Natural killer cell (primary cell): ENCODE data around the gene PAN2. TPM values are rescaled to one million over a fixed set of nuclear protein-coding genes. Genes with fewer than 3 reads are reported as not detected.
"Not testable (repeated sequence)": the region's sequence is repeated elsewhere in the genome, so short reads cannot be mapped to it uniquely, and the experiment has no call there.

Experiments
- ATAC-seq, 3 donors: fragments of 150-1000 bp in 2 of 3; fragments of 200-7000 bp in 1 of 3; cut with Tn5 transposase; 1 replicate in 1 of 3; 2 replicates in 2 of 3; pipeline ENCODE4 v1.10.0; 2021; ENCODE audit warnings: mild to moderate bottlenecking in 2 of 3, moderate library complexity in 2 of 3
- DNase-seq, 2 donors: peaks; one replicate each; pipeline versions ENCODE4 v3.0.0 to v3.0.0-alpha.2; 2013 to 2021; ENCODE audit warnings: mixed read lengths in 1 of 2
- H3K27ac ChIP-seq: one replicate; pipeline ENCODE4 v1.5.1; 2013; ENCODE audit warnings: mild to moderate bottlenecking, low read length
- H3K27me3 ChIP-seq: one replicate; pipeline ENCODE4 v1.6.1; 2013; ENCODE audit warnings: low read length; ENCODE audit not compliant: control insufficient read depth, insufficient read depth
- H3K36me3 ChIP-seq: one replicate; pipeline ENCODE4 v1.6.1; 2013; ENCODE audit warnings: low read length; ENCODE audit not compliant: control insufficient read depth, insufficient read depth
- H3K4me1 ChIP-seq: one replicate; pipeline ENCODE4 v1.6.1; 2013; ENCODE audit warnings: low read length; ENCODE audit not compliant: control insufficient read depth, insufficient read depth
- H3K4me3 ChIP-seq: one replicate; pipeline ENCODE4 v1.5.1; 2013; ENCODE audit warnings: low read length
- H3K9me3 ChIP-seq: one replicate; pipeline ENCODE4 v1.6.1; 2013; ENCODE audit warnings: low read length; ENCODE audit not compliant: control insufficient read depth, insufficient read depth
- H3K27ac Mint-ChIP-seq, 2 donors: one replicate each; pipeline ENCODE4 v1.8.0; 2022; ENCODE audit warnings: mild to moderate bottlenecking in 2 of 2, mixed read lengths in 2 of 2, moderate library complexity in 1 of 2
- H3K27me3 Mint-ChIP-seq, 2 donors: one replicate each; pipeline ENCODE4 v1.8.0; 2022; ENCODE audit warnings: low read depth in 2 of 2, mixed read lengths in 2 of 2
- H3K36me3 Mint-ChIP-seq: one replicate; pipeline ENCODE4 v1.8.0; 2022; ENCODE audit warnings: mixed read lengths
- H3K4me1 Mint-ChIP-seq, 2 donors: one replicate each; pipeline ENCODE4 v1.8.0; 2022; ENCODE audit warnings: mixed read lengths in 2 of 2
- H3K4me3 Mint-ChIP-seq: one replicate; pipeline ENCODE4 v1.8.0; 2022; ENCODE audit warnings: mild to moderate bottlenecking, moderate library complexity, mixed read lengths
- H3K9me3 Mint-ChIP-seq, 2 donors: one replicate each; pipeline ENCODE4 v1.8.0; 2022; ENCODE audit warnings: mixed read lengths in 2 of 2
- WGBS: methylation state at CpG from one replicate; pipeline ENCODE4 v1.1.7; 2013; ENCODE audit warnings: missing lambda C conversion rate; ENCODE audit not compliant: insufficient coverage; 5-methylcytosine and 5-hydroxymethylcytosine counted together
- intact Hi-C: fragments of 100-400 bp; cut with micrococcal nuclease; formaldehyde crosslinking; loops from one replicate; pipeline ENCODE4 v1.14.2; 2022
- total RNA-seq, 4 donors: library from RNA; stranded (reverse); fragments of 120-200 nt in 1 of 4; gene quantifications; one replicate each; pipeline versions ENCODE4 v1.2.3 to v1.2.4, GENCODE V29; 2013 to 2022
- TF ChIP-seq, protein P1 (sequence below): fragments of 200-600 bp; IDR thresholded peaks from one replicate; pipeline ENCODE4 v1.8.0; 2022; ENCODE audit warnings: antibody characterized with exemption

PAN2 gene
- total RNA-seq, 3 donors from 2014 or later (not counting 1 experiment from before 2014, with no cell fraction given), result 86.2 to 117 (median 95.7) TPM

DNA sequence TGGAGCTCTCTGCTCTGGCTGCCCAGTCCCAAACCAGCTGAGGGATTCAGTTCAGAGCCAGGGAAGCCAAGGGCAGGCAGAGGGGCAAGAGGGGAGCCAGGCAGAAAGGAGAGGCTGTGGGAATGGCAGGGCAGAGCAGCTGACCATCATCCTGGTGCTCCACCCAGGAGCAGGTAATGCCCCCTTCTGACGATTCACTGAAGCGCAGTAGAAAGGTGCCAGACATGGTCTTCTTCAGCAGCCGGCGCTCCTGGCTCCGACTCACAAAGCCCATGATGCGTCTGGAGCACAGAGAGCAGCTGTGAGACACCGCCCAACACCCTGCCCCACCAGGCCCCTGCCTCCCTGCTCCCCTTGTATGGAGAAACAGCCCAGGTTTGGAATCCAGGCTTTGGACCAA lies 12.9 kb upstream of the PAN2 start:
- Histone ChIP-seq H3K4me3 (no peak overlapping the region), H3K4me1 (no peaks in the 10 kb centered on the region), H3K27ac (no peak overlapping the region), H3K9me3 (no peaks in the 10 kb centered on the region), H3K36me3 (peaks cover 70% of the 10 kb centered on the region), H3K27me3 (no peaks in the 10 kb centered on the region)
- 91% methylated on average over 7 of the region's 7 CpGs for WGBS
- H3K27me3 Mint-ChIP-seq, result no peaks in the 10 kb centered on the region
- ATAC-seq (no peak), DNase-seq (peak in 1 of 2 donors; percentile 40)
- no peak overlapping the region for H3K27ac Mint-ChIP-seq
- no peaks in the 10 kb centered on the region for H3K9me3 Mint-ChIP-seq
- no peak overlapping the region for H3K4me3 Mint-ChIP-seq
- TF ChIP-seq, protein P1, sequence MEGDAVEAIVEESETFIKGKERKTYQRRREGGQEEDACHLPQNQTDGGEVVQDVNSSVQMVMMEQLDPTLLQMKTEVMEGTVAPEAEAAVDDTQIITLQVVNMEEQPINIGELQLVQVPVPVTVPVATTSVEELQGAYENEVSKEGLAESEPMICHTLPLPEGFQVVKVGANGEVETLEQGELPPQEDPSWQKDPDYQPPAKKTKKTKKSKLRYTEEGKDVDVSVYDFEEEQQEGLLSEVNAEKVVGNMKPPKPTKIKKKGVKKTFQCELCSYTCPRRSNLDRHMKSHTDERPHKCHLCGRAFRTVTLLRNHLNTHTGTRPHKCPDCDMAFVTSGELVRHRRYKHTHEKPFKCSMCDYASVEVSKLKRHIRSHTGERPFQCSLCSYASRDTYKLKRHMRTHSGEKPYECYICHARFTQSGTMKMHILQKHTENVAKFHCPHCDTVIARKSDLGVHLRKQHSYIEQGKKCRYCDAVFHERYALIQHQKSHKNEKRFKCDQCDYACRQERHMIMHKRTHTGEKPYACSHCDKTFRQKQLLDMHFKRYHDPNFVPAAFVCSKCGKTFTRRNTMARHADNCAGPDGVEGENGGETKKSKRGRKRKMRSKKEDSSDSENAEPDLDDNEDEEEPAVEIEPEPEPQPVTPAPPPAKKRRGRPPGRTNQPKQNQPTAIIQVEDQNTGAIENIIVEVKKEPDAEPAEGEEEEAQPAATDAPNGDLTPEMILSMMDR, result no peak
- peaks cover 21% of the 10 kb centered on the region for H3K36me3 Mint-ChIP-seq
- H3K4me1 Mint-ChIP-seq, result peaks cover 0 to 11% of the 10 kb centered on the region in 2 donors
- intact Hi-C loops, result no loop called here

DNA sequence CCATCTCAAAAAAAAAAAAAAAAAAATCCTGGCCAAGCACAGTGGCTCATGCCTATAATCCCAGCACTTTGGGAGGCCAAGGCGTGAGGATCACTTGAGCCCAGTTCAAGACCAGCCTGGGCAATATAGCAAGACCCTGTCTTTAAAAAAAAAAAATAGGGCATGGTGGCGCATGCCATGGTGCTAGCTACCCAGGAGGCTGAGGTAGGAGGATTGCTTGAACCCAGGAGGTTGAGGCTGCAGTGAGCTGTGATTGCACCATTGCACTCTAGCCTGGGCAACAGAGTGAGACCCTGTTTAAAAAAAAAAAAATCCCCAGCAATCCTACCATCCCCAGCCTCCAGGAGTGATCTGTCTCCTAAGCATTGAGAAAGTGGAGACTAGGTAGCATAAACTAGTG lies 8.5 kb upstream of the PAN2 start:
- not testable (repeated sequence) for H3K36me3 Mint-ChIP-seq

DNA sequence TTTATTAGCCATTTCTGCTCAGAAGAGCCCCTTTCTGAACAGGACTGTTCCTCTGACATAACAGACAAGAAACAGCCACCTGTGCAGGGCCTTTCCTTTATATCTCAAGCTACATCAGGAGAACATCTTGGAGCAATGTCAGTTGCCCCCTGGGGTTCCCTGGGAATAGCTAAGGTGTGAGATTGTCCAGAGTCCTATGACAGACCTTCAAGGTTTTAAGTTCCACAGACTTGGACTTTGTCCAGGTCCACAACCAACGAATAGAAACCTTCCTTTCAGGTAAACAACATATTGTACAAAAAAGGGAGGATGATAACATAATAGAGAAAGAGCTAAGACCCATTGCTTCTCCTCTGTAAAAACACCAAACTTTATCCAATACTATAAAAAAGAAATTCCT lies 7.8 kb upstream of the PAN2 start:
- Mint-ChIP-seq H3K27me3 (no peaks in the 10 kb centered on the region), H3K27ac (no peak overlapping the region), H3K4me3 (no peak overlapping the region), H3K9me3 (no peaks in the 10 kb centered on the region), H3K36me3 (peaks cover 10% of the 10 kb centered on the region), H3K4me1 (peaks cover 0 to 22% of the 10 kb centered on the region in 2 donors)
- TF ChIP-seq, protein P1, result no peak
- Histone ChIP-seq H3K4me1 (peaks cover 22% of the 10 kb centered on the region), H3K9me3 (no peaks in the 10 kb centered on the region), H3K4me3 (no peak overlapping the region), H3K27me3 (no peaks in the 10 kb centered on the region), H3K36me3 (peaks cover 31% of the 10 kb centered on the region), H3K27ac (no peak overlapping the region)
- intact Hi-C loops, result no loop called here
- no peak for DNase-seq
- no peak for ATAC-seq
- WGBS, result no CpG with 5 or more reads among the region's 1 CpG

More for the DNA sequence above, 8.5 kb upstream of the PAN2 start:
- H3K27me3 Mint-ChIP-seq, intact Hi-C loops, H3K27ac ChIP-seq, H3K4me3 ChIP-seq, H3K9me3 Mint-ChIP-seq, H3K27me3 ChIP-seq, H3K27ac Mint-ChIP-seq, H3K4me3 Mint-ChIP-seq, ATAC-seq, DNase-seq, H3K9me3 ChIP-seq: not testable (repeated sequence)
- 96% methylated on average over 2 of the region's 2 CpGs for WGBS
- H3K36me3 ChIP-seq, result peaks cover 36% of the 10 kb centered on the region
- peaks cover 0 to 22% of the 10 kb centered on the region in 2 donors for H3K4me1 Mint-ChIP-seq
- H3K4me1 ChIP-seq, result peaks cover 22% of the 10 kb centered on the region

DNA sequence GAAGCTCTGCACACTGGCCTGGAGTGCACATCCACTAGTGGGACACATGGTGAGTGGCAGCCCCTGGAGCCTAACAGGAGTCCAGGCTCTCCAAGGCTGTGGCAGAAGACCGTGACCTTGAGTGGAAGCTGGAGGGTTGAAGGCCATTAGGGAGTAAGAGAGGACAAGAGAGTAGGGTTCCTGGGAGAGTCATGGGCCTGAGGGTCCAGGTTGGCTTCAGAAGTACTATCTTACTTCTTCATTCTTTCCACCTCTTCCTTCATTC lies 5.3 kb upstream of the PAN2 start:
- ATAC-seq, result no peak
- Mint-ChIP-seq H3K27ac (peak overlapping the region; percentile 65 to 91), H3K4me1 (peaks cover 6 to 28% of the 10 kb centered on the region in 2 donors), H3K27me3 (no peaks in the 10 kb centered on the region), H3K9me3 (no peaks in the 10 kb centered on the region), H3K4me3 (peak overlapping the region; percentile 54), H3K36me3 (peaks cover 10% of the 10 kb centered on the region)
- Histone ChIP-seq H3K36me3 (peaks cover 18% of the 10 kb centered on the region), H3K4me3 (peak overlapping the region; percentile 15), H3K4me1 (peaks cover 29% of the 10 kb centered on the region), H3K9me3 (no peaks in the 10 kb centered on the region), H3K27me3 (no peaks in the 10 kb centered on the region), H3K27ac (peak overlapping the region; percentile 76)
- intact Hi-C loops, result no loop called here
- 90% methylated on average over 1 of the region's 1 CpG for WGBS
- DNase-seq, result no peak
- TF ChIP-seq, protein P1, result no peak
